ENCODE measurements around the gene CCDC8.

Gene CCDC8

GRCh38 chr19:46453661-46454060 is 40.3 kb upstream of the CCDC8 start:
- TF ChIP-seq CTCF (IDR thresholded peaks at IDR 0.05; ENCODE audit: control insufficient read depth, insufficient read depth, low read depth, low read length, missing control alignments): no peak
- no peak for DNase-seq (ENCODE audit: low read depth)
- H3K4me3 ChIP-seq (ENCODE audit: control insufficient read depth, low read depth, low read length): no peak overlapping the region

DNA sequence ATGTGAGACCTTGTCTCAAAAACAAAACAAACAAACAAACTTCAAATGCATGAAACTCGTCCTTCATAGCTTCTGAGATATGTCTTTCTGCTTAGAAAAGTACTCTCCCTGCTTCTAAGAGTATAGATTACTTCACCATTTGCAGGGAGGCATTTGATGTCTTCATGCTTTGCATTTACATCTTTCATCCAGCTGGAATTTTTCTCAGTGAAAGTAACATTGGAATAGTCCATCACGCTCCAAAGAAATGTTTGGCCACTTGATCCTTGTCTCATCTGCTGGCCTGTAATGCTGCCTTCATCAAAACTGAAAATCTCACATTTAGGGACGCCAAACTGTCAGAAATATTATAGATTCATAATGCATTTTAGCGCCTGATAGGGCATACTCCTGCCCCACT is 38.8 kb upstream of the CCDC8 start:
- DNase-seq (ENCODE audit: low read depth): no peak
- H3K4me3 ChIP-seq (ENCODE audit: control insufficient read depth, low read depth, low read length): no peak overlapping the region
- TF ChIP-seq CTCF (IDR thresholded peaks at IDR 0.05; ENCODE audit: control insufficient read depth, insufficient read depth, low read depth, low read length, missing control alignments): no peak

- H3K4me3 ChIP-seq (ENCODE audit: control insufficient read depth, low read depth, low read length): no peak overlapping the region
- no peak for DNase-seq (ENCODE audit: low read depth)
- TF ChIP-seq CTCF (IDR thresholded peaks at IDR 0.05; ENCODE audit: control insufficient read depth, insufficient read depth, low read depth, low read length, missing control alignments): no peak
These were observed 38.0 kb upstream of the CCDC8 start for GRCh38 chr19:46451352-46451751.

GRCh38 chr19:46450737-46451136 is 37.4 kb upstream of the CCDC8 start:
- no peak overlapping the region for H3K4me3 ChIP-seq (ENCODE audit: control insufficient read depth, low read depth, low read length)
- no peak for DNase-seq (ENCODE audit: low read depth)
- no peak for TF ChIP-seq CTCF (IDR thresholded peaks at IDR 0.05; ENCODE audit: control insufficient read depth, insufficient read depth, low read depth, low read length, missing control alignments)

GRCh38 chr19:46449228-46449627 is 35.9 kb upstream of the CCDC8 start:
- no peak overlapping the region for H3K4me3 ChIP-seq (ENCODE audit: control insufficient read depth, low read depth, low read length)
- no peak for TF ChIP-seq CTCF (IDR thresholded peaks at IDR 0.05; ENCODE audit: control insufficient read depth, insufficient read depth, low read depth, low read length, missing control alignments)
- no peak for DNase-seq (ENCODE audit: low read depth)

GRCh38 chr19:46448601-46449000 is 35.2 kb upstream of the CCDC8 start:
- TF ChIP-seq CTCF (IDR thresholded peaks at IDR 0.05; ENCODE audit: control insufficient read depth, insufficient read depth, low read depth, low read length, missing control alignments): no peak
- no peak overlapping the region for H3K4me3 ChIP-seq (ENCODE audit: control insufficient read depth, low read depth, low read length)
- no peak for DNase-seq (ENCODE audit: low read depth)

GRCh38 chr19:46447824-46448223 is 34.5 kb upstream of the CCDC8 start:
- TF ChIP-seq CTCF (IDR thresholded peaks at IDR 0.05; ENCODE audit: control insufficient read depth, insufficient read depth, low read depth, low read length, missing control alignments): no peak
- H3K4me3 ChIP-seq (ENCODE audit: control insufficient read depth, low read depth, low read length): no peak overlapping the region
- DNase-seq (ENCODE audit: low read depth): no peak
